Endothelial cell (in vitro differentiated cells): ENCODE measurements around the gene FOXK1. TPM values are rescaled to one million over a fixed set of nuclear protein-coding genes. Genes with fewer than 3 reads are reported as not detected.
A peak's percentile ranks its signal among the peaks of the same experiment; 100 is the strongest.

Experiments used
- DNase-seq: peaks from one replicate; pipeline ENCODE4 v3.0.0; 2021; ENCODE audit warnings: low spot score
- H3K27ac Mint-ChIP-seq: one replicate; pipeline ENCODE4 v1.8.0; 2021; ENCODE audit warnings: mixed read lengths, inconsistent platforms; ENCODE audit not compliant: unreplicated experiment
- H3K27me3 Mint-ChIP-seq: one replicate; pipeline ENCODE4 v1.8.0; 2021; ENCODE audit warnings: mild to moderate bottlenecking, moderate library complexity, mixed read lengths, inconsistent platforms; ENCODE audit not compliant: unreplicated experiment
- H3K36me3 Mint-ChIP-seq: one replicate; pipeline ENCODE4 v1.8.0; 2021; ENCODE audit warnings: mild to moderate bottlenecking, low read depth, mixed read lengths, inconsistent platforms; ENCODE audit not compliant: unreplicated experiment
- H3K4me1 Mint-ChIP-seq: one replicate; pipeline ENCODE4 v1.8.0; 2021; ENCODE audit warnings: mild to moderate bottlenecking, mixed read lengths, inconsistent platforms; ENCODE audit not compliant: unreplicated experiment
- H3K4me3 Mint-ChIP-seq: one replicate; pipeline ENCODE4 v1.8.0; 2021; ENCODE audit warnings: mild to moderate bottlenecking, mixed read lengths, inconsistent platforms; ENCODE audit not compliant: unreplicated experiment
- H3K9me3 Mint-ChIP-seq: one replicate; pipeline ENCODE4 v1.8.0; 2021; ENCODE audit warnings: mixed read lengths, inconsistent platforms; ENCODE audit not compliant: unreplicated experiment
- total RNA-seq: library from RNA; stranded (reverse); fragmentation: NEBNext Ultra II Directional; extraction: Animal tissue kit (Norgen Biotek cat#: 25700); gene quantifications from one replicate; pipeline ENCODE4 v1.2.1, GENCODE V29; 2021; ENCODE audit not compliant: unreplicated experiment
- TF ChIP-seq, protein P1 (sequence below): fragments of 200-600 bp; sonication (generic); IDR thresholded peaks from one replicate; pipeline ENCODE4 v1.5.0; 2021; ENCODE audit warnings: antibody characterized with exemption; ENCODE audit not compliant: unreplicated experiment

The FOXK1 gene
- total RNA-seq, 1 donor from 2014 or later, result 73.8 TPM

DNA sequence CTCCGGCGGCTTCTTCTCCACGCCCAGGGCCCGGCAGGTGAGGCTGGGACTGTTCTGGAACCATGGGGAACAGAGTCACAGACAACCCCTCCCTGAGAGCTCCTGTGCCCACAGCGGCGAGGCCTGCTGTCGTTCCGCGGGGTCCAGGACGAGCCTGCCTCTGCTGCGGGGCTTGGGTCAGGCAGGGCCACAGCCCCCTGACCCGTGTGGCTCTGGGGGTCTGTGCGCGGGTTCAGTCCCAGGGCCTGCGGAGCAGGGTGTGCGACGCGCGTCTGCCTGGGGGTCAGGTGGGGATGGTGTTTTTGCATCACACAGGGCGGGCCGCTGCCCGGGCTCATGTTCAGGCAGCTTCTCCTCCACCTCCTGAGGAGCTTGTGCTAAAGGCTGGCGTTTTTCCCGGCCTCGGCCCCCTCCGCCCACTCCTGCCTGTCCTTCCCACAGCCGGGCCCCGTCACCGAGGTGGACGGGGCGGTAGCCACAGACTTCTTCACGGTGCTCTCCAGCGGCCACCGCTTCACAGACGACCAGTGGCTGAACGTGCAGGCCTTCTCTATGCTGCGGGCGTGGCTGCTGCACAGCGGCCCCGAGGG, 101.8 kb downstream of the FOXK1 start:
- Mint-ChIP-seq H3K9me3 (no peaks in the 10 kb centered on the region), H3K27me3 (peaks cover 8% of the 10 kb centered on the region), H3K36me3 (peaks cover 25% of the 10 kb centered on the region), H3K27ac (no peak overlapping the region), H3K4me1 (no peaks in the 10 kb centered on the region), H3K4me3 (no peak overlapping the region)
- no peak for DNase-seq
- TF ChIP-seq, protein P1, sequence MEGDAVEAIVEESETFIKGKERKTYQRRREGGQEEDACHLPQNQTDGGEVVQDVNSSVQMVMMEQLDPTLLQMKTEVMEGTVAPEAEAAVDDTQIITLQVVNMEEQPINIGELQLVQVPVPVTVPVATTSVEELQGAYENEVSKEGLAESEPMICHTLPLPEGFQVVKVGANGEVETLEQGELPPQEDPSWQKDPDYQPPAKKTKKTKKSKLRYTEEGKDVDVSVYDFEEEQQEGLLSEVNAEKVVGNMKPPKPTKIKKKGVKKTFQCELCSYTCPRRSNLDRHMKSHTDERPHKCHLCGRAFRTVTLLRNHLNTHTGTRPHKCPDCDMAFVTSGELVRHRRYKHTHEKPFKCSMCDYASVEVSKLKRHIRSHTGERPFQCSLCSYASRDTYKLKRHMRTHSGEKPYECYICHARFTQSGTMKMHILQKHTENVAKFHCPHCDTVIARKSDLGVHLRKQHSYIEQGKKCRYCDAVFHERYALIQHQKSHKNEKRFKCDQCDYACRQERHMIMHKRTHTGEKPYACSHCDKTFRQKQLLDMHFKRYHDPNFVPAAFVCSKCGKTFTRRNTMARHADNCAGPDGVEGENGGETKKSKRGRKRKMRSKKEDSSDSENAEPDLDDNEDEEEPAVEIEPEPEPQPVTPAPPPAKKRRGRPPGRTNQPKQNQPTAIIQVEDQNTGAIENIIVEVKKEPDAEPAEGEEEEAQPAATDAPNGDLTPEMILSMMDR, result no peak

DNA sequence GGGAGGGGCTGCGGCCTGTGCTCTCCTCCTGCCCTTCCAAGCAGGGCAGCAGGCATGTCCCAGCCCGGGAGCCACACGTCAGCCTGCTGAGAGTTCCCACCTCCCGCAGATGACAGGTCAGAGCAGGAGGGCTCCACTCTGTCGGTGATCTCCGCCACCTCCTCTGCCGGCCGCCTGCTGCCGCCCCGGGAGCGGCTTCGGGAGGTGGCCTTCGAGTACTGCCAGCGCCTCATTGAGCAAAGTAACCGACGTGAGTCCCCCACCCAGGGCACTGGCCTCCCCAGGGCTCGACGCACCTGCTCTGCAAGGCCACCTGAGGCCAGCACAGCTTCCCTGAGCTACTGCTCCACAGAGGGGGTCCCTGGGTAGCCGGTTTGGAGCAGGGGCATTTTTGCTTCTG, 102.7 kb downstream of the FOXK1 start:
- DNase-seq, result no peak
- Mint-ChIP-seq H3K36me3 (peaks cover 25% of the 10 kb centered on the region), H3K27me3 (peaks cover 8% of the 10 kb centered on the region), H3K27ac (no peak overlapping the region), H3K4me3 (no peak overlapping the region), H3K9me3 (no peaks in the 10 kb centered on the region), H3K4me1 (no peaks in the 10 kb centered on the region)
- TF ChIP-seq, protein P1, result no peak

GRCh38 chr7:4785371-4785770, 103.3 kb downstream of the FOXK1 start:
- Mint-ChIP-seq H3K4me1 (no peaks in the 10 kb centered on the region), H3K27ac (no peak overlapping the region), H3K27me3 (peaks cover 8% of the 10 kb centered on the region), H3K4me3 (no peak overlapping the region), H3K9me3 (no peaks in the 10 kb centered on the region), H3K36me3 (peaks cover 25% of the 10 kb centered on the region)
- DNase-seq, result no peak
- TF ChIP-seq, protein P1, result no peak

GRCh38 chr7:4786015-4786414, 103.9 kb downstream of the FOXK1 start:
- Mint-ChIP-seq H3K36me3 (peaks cover 20% of the 10 kb centered on the region), H3K27me3 (peaks cover 8% of the 10 kb centered on the region), H3K27ac (no peak overlapping the region), H3K9me3 (no peaks in the 10 kb centered on the region), H3K4me3 (peak overlapping the region; percentile 62), H3K4me1 (no peaks in the 10 kb centered on the region)
- TF ChIP-seq, protein P1, result no peak
- no peak for DNase-seq

GRCh38 chr7:4787541-4787940, 105.4 kb downstream of the FOXK1 start:
- TF ChIP-seq, protein P1, result no peak
- Mint-ChIP-seq H3K27me3 (peaks cover 4% of the 10 kb centered on the region), H3K4me3 (no peak overlapping the region), H3K9me3 (no peaks in the 10 kb centered on the region), H3K4me1 (no peaks in the 10 kb centered on the region), H3K36me3 (peaks cover 10% of the 10 kb centered on the region), H3K27ac (no peak overlapping the region)
- no peak for DNase-seq
